ENCODE data around the gene MALAT1.

Gene MALAT1

GRCh38 chr11:65538915-65539743 lies 40.3 kb downstream of the MALAT1 start:
- Histone ChIP-seq H3K9me3 (ENCODE audit: severe bottlenecking) (no peaks in the 10 kb centered on the region), H3K36me3 (ENCODE audit: low read depth) (peaks cover 14% of the 10 kb centered on the region), H3K27ac (ENCODE audit: poor library complexity, severe bottlenecking) (peak overlapping the region; percentile 65), H3K27me3 (ENCODE audit: insufficient read depth, poor library complexity, severe bottlenecking) (no peaks in the 10 kb centered on the region), H3K4me1 (ENCODE audit: insufficient read depth, poor library complexity, severe bottlenecking) (peaks cover 11% of the 10 kb centered on the region), H3K4me3 (ENCODE audit: severe bottlenecking) (peak overlapping the region; percentile 48)
- ATAC-seq (ENCODE audit: low read depth) (no peak), DNase-seq (ENCODE audit: low spot score) (no peak)
- TF ChIP-seq CTCF (IDR thresholded peaks at IDR 0.05; ENCODE audit: poor library complexity, severe bottlenecking), result no peak

GRCh38 chr11:65539744-65540289 lies 41.0 kb downstream of the MALAT1 start:
- TF ChIP-seq CTCF (IDR thresholded peaks at IDR 0.05; ENCODE audit: poor library complexity, severe bottlenecking), result no peak
- Histone ChIP-seq H3K36me3 (ENCODE audit: low read depth) (peaks cover 14% of the 10 kb centered on the region), H3K4me1 (ENCODE audit: insufficient read depth, poor library complexity, severe bottlenecking) (peaks cover 11% of the 10 kb centered on the region), H3K4me3 (ENCODE audit: severe bottlenecking) (peak overlapping the region; percentile 48), H3K27ac (ENCODE audit: poor library complexity, severe bottlenecking) (peak overlapping the region; percentile 65), H3K9me3 (ENCODE audit: severe bottlenecking) (no peaks in the 10 kb centered on the region), H3K27me3 (ENCODE audit: insufficient read depth, poor library complexity, severe bottlenecking) (no peaks in the 10 kb centered on the region)
- peak; percentile 61 for ATAC-seq (ENCODE audit: low read depth)
- DNase-seq (ENCODE audit: low spot score), result no peak

GRCh38 chr11:65540290-65541092 lies 41.6 kb downstream of the MALAT1 start:
- peak overlapping the region; percentile 48 for H3K4me3 ChIP-seq (ENCODE audit: severe bottlenecking)
- no peaks in the 10 kb centered on the region for H3K27me3 ChIP-seq (ENCODE audit: insufficient read depth, poor library complexity, severe bottlenecking)
- H3K36me3 ChIP-seq (ENCODE audit: low read depth), result peaks cover 7% of the 10 kb centered on the region
- TF ChIP-seq CTCF (IDR thresholded peaks at IDR 0.05; ENCODE audit: poor library complexity, severe bottlenecking), result peak; percentile 84
- ATAC-seq (ENCODE audit: low read depth), result peak; percentile 72
- H3K9me3 ChIP-seq (ENCODE audit: severe bottlenecking), result no peaks in the 10 kb centered on the region
- peak; percentile 92 for DNase-seq (ENCODE audit: low spot score)
- H3K4me1 ChIP-seq (ENCODE audit: insufficient read depth, poor library complexity, severe bottlenecking), result peaks cover 11% of the 10 kb centered on the region
- peak overlapping the region; percentile 65 for H3K27ac ChIP-seq (ENCODE audit: poor library complexity, severe bottlenecking)

GRCh38 chr11:65541093-65541982 lies 42.5 kb downstream of the MALAT1 start:
- peak; percentile 51 for TF ChIP-seq CTCF (IDR thresholded peaks at IDR 0.05; ENCODE audit: poor library complexity, severe bottlenecking)
- no peaks in the 10 kb centered on the region for H3K27me3 ChIP-seq (ENCODE audit: insufficient read depth, poor library complexity, severe bottlenecking)
- ATAC-seq (ENCODE audit: low read depth), result no peak
- no peaks in the 10 kb centered on the region for H3K9me3 ChIP-seq (ENCODE audit: severe bottlenecking)
- peak overlapping the region; percentile 65 for H3K27ac ChIP-seq (ENCODE audit: poor library complexity, severe bottlenecking)
- H3K4me1 ChIP-seq (ENCODE audit: insufficient read depth, poor library complexity, severe bottlenecking), result peaks cover 11% of the 10 kb centered on the region
- H3K36me3 ChIP-seq (ENCODE audit: low read depth), result peaks cover 7% of the 10 kb centered on the region
- no peak for DNase-seq (ENCODE audit: low spot score)
- H3K4me3 ChIP-seq (ENCODE audit: severe bottlenecking), result peak overlapping the region; percentile 48
